WI38 (cell line): ENCODE data around the gene RYR3.

Source experiments
- H3K4me3 ChIP-seq: 2 replicates; pipeline ENCODE4 v1.5.1; 2011; ENCODE audit warnings: low read depth, mild to moderate bottlenecking, control low read depth, low read length
- CTCF ChIP-seq: IDR thresholded peaks from 2 replicates; pipeline ENCODE4 v1.5.1; 2012; ENCODE audit warnings: low read depth, mild to moderate bottlenecking, control low read depth, low read length

The RYR3 gene

GRCh38 chr15:33639978-33640377, 329.2 kb downstream of the RYR3 start:
- TF ChIP-seq CTCF: no peak

GRCh38 chr15:33641069-33641468, 330.3 kb downstream of the RYR3 start:
- H3K4me3 ChIP-seq: no peak overlapping the region
- TF ChIP-seq CTCF: no peak

More at GRCh38 chr15:33639978-33640377, 329.2 kb downstream of the RYR3 start:
- no peak overlapping the region for H3K4me3 ChIP-seq

- TF ChIP-seq CTCF: no peak
- no peak overlapping the region for H3K4me3 ChIP-seq
Observed at GRCh38 chr15:33644304-33644703, 333.5 kb downstream of the RYR3 start.

- TF ChIP-seq CTCF: no peak
- no peak overlapping the region for H3K4me3 ChIP-seq
Observed at GRCh38 chr15:33646744-33647143, 336.0 kb downstream of the RYR3 start.

- no peak overlapping the region for H3K4me3 ChIP-seq
- TF ChIP-seq CTCF: no peak
Observed at GRCh38 chr15:33649217-33649933, 338.6 kb downstream of the RYR3 start.

GRCh38 chr15:33654860-33655259, 344.1 kb downstream of the RYR3 start:
- no peak for TF ChIP-seq CTCF

GRCh38 chr15:33655488-33655887, 344.7 kb downstream of the RYR3 start:
- no peak for TF ChIP-seq CTCF
- H3K4me3 ChIP-seq: no peak overlapping the region

More at GRCh38 chr15:33654860-33655259, 344.1 kb downstream of the RYR3 start:
- no peak overlapping the region for H3K4me3 ChIP-seq
